ENCODE results near the gene ENG.
A peak's percentile ranks its signal among the peaks of the same experiment; 100 is the strongest.

ENG gene

DNA sequence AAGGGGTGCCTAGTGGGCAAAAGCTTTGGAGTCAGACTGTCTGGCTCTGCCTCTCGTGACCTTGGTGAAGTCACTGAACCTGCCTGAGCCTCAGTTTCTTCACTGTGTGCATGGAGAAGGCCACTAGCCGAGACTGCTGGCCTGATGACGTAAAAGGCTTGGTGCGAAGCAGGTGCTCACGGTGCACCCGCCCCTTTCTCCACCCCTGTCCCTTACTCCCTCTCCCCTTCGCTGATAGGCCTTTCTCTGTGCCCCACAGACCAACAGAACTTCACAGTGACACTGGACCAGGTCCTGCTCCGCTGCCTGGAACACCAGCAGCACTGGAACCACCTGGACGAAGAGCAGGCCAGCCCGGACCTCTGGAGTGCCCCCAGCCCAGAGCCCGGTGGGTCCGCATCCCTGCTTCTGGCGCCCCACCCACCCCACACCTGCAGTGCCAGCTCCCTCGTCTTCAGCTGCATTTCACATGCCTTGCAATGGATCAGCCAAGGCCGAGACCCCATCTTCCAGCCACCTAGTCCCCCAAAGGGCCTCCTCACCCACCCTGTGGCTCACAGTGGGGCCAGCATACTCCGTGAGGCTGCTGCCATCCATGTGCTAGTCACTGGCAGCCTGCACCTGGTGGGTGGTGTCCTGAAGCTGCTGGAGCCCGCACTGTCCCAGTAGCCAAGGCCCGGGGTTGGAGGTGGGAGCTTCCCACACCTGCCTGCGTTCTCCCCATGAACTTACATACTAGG, 41.4 kb downstream of the ENG start:
- DNase-seq: no peak

DNA sequence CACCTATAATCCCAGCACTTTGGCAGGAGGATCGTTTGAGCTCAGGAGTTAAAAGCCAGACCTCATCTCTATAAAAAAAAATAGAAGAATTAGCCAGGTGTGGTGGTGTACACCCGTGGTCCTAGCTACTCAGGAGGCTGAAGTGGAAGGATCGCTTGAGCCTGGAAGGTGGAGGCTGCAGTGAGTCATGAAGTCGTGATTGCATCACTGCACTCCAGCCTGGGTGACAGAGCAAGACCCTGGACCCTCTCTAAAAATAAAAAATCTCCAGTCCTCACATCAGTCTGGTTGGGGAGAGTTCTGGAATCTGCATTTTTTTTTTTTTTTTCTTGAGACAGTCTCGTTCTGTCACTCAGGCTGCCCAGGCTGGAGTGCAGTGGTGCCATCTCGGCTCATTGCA, 42.4 kb downstream of the ENG start:
- no peak for DNase-seq

DNA sequence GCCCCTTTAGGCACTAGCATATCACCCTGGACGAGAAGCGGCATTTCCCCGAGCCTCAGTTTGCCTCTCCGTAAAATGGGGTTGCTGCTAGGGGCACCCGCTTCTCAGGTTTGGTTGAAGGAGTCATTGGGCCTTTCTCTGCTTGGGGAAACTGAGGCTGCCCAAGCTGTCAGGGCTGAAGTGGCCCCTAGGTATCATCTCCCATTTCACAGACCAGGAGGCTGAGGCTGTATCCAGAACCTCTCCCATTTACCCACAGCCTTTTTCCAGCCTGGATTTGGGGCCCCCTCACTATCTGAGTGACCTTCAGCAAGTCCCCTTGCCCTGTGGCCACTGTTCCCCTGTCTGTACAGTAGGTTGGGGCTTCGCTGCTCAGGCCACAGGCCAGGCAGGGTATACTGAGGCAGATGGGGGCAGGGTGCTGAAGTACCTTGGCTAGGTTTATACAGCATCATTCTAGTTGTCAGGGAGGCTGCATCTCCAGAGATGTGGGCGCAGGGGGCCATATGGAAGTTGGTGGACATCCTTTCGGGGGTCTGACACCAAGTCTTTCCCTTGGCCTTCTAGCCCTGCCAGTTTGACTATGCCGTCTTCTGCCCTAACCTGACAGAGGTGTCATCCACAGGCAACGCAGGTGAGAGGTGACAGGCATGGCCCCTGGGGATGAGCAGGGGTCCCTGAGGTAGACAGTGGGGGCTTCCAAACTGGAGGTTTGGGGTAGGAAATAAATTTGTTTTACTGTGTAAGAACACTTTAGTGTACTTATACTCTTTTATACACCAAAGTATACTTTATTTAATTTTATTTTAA, 43.9 kb downstream of the ENG start:
- no peak for DNase-seq

DNA sequence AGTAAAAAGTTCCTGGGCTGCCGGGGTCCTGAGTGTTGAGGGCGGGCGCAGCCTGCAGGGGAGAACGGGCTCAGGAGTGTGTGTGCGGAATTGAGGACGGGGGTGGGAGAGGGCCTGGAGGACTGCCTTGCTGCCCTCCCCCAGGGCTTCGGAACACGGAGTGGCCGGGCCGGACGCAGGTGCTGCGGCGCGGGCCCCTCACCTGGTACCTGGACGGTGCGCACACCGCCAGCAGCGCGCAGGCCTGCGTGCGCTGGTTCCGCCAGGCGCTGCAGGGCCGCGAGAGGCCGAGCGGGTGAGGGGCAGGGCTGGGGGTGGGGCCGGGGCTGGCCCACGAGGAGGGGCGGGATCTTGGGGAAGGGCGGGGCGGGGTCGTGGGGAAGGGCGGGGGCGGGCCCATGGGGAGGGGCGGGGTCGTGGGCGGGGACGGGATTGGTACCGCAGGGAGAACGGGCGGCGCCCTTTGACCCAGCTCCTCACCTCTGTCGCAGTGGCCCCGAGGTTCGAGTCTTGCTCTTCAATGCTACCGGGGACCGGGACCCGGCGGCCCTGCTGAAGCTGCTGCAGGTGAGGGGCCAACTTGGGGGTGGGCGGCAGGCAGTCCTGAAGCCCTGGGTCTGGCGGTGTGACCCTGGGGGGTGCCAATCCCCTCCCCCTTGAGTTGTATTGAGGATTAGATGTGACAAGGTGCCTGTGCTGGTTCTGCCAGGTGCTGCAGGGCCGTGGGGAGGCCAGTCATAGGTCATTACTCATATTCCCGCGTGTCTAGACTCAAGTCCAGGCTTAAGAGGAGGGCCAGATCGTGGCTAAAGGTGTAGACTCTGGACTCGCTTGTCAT, 44.7 kb downstream of the ENG start:
- DNase-seq: no peak

DNA sequence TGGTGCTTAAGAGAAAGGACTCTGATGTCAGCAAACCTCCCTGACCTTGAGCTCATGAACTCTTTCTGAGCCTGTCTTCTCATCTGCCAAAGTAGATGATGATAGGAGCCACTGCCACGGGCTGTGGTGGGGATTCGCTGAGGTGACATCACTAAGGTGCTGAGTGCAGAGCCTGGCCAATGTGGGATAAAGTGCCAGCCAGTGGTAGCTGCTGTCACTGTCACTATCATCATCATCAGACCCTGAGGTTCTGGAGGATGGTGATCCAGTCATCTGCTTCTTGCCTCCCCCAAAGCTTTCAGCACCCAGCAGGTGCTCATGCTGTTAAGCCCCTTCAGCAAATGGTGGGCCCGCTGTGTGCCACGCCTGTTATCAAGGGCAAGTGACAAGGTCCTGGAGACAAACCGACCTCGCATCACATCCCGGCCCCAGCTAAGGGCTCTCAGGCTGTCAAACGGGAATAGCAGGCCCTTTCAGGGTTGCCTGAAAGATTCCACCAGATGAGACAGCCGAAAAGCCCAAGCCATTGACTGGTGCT, 45.4 kb downstream of the ENG start:
- DNase-seq: no peak

DNA sequence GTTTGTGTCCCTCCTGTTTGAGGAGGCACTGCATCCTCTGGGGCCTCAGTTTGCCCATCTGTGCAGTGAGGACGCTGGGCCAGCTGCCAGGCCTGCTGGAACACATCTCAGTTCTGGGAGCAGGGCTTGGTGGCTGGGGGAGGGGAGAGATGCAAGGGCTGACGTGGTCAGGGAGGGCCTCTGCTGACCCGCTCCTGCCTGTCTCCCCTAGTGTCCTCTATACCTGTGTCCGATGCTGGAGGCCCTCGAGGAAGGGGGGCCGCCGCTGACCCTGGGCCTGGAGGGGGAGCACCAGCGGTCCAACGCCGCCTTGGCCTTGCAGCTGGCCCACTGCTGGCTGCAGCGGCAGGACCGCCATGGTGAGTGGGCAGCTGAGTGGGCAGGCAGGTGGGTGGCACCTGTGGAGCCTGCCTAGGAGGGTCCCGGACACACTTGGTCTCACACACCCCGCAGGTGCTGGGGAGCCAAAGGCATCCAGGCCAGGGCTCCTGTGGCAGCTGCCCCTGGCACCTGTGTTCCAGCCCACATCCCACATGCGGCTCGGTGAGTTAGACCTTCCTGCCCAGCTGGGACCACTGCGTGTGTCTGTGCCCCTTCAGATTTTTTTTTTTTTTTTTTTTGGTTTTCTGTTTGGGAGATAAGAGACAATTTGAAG, 46.0 kb downstream of the ENG start:
- no peak for DNase-seq

DNA sequence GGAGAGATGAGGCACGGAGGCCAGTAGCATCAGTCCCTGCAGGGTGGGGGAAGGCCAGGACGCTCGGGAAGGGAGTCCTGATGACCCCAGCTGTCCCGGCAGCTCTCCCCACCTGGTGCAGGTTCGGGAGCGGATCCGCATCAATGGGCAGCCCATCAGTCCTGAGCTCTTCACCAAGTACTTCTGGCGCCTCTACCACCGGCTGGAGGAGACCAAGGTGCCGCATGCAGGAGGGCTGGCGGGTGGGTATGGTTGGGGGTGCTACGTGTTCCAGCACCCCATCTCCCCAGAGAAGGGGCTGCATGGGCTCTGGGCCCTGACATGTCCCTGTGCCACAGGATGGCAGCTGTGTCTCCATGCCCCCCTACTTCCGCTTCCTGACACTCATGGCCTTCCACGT, 47.6 kb downstream of the ENG start:
- DNase-seq: no peak

DNA sequence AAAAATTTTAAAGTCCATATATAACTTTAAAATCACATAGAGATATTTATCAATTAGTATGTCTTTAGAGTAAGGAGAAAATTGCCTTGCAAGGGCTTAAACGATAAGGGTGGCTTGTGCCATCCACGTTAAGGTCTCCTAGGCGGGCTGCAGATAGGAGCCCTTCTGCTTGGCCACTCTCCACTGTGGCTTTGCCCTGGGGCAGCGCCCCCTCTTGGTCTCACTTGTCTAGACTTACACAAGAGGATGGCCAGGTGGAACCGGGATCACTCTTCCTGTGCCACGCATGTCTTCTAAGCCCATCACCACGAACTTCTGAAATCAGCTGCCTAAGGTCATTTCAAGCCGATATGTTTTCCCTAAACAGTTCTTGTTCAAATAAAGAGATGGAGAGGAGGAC, 48.8 kb downstream of the ENG start:
- DNase-seq: peak; percentile 78

DNA sequence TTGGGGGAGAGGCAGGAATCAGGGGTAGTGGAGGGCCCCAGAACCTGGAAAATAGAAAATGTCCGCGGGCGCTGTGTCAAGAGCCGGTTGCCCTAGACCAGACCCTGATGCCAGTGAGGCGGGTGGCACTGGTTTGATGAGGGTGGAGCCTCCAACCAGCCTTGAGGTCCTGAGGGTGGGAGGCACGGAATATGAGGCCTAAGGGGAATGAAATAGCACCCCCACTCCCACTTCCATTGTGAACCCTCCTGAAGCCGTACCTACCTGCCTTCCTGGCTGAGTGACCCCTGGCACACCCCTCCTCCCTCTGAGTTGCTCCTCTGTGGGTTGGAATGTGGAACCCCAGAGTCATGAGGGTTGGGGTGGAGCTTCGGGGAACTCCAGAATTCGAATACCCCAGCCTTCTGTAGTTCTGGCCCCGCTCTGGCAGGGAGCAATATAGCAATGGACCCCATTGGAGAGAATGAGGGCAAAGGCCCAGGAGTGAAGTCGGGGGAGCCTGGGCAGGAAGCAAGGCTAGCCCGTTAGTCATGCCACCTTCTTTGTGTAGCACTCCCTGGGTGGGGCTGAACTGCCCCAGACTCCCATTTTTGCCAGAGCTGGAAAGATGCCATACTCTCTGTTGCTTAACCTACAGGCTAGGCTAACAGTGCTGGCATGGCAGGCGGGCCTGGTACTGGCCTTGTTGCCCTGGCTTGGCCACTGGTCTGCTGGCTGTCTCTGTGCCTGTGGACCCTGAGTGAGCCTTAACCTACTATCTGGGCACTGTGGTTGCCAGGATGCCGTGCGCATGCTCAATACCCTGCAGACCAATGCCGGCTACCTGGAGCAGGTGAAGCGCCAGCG, 50.7 kb downstream of the ENG start:
- DNase-seq: peak; percentile 72

DNA sequence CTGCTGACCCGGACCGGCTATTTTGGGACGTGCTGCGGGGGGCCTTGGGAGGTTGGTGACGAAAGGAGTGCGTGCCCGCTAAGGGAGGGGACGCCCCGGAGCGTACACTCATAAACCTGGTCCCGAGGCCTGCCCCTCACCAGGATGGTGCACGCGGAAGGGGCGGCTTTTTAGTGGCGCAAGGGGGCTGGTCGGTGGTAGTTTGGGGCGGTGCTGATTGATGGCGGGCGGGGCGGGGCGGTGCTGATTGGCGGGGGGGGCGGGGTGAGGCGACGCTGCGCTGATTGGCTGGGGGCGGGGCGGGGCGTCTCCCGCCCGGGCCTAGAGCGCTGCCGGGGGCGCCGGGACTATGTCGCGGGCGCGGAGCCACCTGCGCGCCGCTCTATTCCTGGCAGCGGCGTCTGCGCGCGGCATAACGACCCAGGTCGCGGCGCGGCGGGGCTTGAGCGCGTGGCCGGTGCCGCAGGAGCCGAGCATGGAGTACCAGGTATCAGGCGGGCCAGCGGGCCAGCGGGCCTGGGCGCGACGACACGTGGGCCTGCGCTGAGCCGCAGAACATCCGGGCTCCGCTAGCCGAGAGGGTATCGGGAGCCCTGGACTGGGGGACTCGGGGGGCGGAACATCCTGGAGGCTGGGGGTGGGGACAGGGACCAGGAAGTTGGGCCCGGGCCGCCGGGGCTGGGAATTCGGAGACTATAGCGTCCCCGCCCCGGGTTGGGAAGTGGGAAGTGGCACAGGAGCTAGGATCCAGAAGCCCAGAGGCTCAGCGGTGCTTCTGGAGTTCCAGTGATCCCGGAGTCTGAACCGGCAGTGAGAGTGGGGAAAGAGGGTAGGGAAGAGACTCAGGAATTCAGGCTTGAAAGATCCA, 51.6 kb downstream of the ENG start, which contains the start of gene FPGS:
FPGS (plus strand) TSS at position 307 of the 868 bp plus-strand sequence; CDS start at position 350, 43 bp downstream.
- DNase-seq: peak; percentile 93

DNA sequence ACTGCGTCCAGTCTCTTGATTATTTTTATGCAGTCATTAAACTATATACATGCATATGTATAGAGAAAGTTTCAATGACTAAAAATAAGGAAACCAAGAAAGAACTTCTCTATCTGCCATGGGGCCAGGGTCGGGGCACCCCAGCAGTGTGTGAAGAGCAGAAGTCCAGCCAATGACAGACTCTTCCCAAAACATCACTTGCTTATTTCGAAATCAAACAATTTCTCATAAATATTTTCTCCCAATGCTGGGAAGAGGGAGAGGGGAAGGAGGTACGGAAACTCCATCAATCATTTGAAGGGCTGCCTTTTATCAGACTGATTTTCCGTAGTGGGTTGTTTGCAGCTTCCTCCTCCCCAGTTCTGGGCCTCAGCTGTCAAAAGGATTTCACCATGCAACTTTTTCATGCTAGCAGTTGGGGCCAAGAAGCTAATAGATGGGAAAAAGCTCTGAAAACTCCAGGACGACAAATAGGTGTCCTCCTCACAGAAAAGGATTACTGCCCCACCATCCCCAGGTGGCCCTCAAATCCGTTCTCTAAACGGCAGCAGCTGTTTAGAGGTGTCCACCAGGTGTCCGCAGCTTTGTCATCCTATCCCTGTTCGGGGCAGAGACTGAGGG, 52.4 kb downstream of the ENG start:
- DNase-seq: no peak

DNA sequence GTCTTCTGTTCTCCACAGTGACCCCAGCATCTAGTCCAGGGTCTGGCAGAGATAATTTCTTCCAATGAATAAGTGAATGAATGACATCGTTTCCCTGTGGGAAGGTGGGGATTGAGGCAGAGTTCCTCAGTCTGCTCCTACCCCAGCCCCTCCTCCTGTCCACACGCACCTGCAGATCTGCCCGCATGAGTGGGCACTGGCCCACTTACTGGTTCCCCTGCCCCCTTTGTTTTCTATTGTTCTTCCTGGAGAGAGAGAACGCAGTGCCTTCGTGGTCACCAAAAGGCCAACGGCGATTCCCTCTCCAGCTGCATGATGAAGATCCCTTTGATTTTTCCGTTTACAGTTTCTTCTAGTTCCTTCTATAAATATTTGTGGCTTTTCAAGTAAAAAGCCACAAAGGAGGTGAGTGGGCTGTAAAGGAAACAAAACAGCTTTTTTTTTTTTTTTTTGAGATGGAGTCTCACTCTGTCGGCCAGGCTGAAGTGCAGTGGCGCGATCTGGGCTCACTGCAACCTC, 57.5 kb downstream of the ENG start:
- no peak for DNase-seq

DNA sequence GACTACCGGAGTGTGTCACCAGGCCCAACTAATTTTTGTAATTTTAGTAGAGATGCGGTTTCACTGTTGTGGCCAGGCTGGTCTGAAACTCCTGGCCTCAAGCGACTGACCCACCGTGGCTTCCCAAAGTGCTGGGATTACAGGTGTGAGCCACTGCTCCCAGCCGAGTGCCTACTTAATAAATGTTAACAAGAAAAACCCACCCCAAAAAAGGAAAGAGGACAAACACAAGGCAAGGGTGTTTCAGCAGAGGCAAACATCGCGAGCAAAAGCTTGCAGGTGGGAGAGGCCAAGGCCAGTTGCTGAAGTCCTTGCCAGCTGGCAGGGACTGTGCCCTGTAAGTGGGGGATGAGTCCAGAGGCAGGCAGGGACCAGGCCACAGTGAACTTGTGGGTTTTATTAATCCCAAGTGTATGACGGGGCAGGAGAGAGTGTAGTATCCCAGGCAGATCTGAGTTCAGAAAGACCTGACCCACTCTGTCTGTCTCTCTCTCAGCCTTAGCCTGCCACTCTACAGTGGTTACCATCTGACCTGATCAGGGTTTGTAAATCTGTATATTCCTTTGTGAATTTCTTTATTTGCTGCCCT, 58.1 kb downstream of the ENG start:
- no peak for DNase-seq

DNA sequence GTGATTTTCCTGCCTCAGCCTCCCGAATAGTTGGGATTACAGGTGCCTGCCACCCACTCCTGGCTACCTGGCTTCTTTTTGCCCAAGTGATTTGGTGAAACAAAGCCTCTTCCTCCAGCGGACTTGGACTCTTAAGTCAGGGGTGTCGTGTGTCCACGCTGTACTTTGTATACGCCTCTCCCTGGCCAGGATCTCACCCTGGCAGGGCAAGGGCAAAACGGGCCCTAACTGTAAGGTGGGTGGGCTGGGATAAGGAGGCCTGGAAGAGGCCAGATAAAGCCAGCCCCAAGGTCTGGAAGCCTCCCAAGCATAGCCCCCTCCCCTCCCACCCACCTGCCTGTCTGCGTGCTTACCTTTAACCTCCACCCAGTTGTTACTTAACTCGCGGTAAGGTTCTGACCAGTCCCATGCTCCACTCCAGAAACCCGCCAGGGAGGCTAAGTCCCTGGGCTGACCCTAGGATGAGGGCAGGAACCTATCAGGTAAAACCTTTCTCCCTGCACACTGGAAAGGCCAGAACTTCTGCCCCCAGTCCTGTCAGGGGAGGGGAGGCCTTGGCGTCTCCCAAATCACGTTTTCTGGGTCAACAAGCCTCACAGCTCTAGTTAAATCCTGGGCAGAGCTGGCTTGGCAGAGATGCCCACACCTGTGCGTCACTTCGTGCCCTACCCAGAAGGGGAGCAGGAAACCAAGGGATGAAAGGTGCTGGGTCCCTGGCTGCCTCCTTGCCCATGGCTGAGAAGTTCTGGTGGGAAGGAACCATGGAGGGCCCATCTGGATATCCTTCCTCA, 60.3 kb downstream of the ENG start:
- DNase-seq: no peak

DNA sequence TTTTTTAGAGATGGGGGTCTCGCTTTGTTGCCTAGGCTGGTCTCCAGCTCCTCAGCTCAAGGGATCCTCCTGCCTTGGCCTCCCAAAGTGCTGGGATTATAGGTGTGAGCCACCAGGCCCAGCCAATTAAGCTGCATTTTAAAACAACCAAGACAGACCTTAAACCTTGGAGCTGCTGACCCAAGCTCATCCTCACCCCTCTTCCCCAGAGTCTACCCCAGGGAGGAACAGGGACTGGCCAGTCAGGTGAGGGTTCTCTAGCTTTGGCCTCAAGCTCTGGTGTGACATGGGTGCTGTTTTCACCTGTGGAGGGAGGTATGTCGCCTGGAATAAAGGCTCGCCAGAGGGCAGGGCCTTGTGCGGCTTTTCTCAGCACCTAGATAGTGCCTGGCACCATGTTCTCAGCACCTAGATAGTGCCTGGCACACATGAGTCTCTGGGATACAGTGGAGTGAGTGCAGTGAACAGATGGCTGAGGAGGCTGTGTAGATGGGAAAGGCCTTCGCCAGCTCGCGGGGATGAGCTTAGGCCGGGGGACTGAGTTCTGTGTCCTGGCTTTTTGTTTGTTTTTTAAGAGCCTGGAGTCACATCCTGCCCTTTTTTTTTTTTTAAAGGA, 61.3 kb downstream of the ENG start:
- DNase-seq: no peak

DNA sequence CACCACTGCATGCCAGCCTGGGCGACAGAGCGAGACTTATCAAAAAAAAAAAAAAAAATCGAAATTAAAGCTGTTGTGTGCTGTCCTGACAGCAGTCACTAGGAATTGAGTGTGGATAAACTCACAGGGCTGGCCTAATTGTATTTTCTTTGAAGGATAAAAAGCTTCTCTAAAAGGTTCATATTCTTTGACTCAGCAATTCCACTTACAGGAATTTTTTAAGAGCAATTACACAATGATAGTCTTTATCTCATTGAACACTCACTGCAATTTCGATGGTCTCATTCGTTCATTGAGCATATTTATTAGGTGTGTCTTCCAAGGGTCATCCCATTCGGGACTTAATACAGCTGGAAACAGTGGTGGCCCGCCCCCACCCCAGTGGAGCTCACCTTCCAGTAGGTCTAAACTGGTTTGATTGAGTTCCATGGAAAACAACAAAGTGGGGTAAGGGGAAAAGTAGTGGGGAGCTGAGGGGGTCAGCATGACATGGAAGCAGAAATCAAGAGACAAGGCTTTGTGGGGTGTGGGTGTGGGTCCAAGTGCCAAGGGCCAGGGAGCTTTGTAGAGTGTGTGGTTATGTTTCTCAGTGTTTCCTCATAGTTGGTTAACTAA, 61.9 kb downstream of the ENG start:
- no peak for DNase-seq

DNA sequence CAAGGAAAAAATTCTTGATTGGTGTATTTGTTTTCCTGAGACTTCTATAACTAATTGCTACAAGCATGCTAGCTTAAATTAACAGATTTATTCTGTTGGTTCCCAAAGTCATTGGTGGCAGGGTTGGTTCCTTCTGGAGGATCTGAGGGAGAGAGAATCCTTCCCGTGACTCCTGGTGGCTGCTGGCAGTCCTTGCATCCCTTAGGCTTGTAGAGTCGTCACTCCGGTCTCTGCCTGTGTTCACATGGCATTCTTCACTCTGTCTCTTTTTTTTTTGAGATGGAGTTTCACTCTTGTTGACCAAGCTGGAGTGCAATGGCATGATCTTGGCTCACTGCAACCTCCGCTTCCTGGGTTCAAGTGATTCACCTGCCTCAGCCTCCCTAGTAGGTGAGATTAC, 63.4 kb downstream of the ENG start:
- DNase-seq: no peak

Data from activated effector memory CD4-positive, alpha-beta T cell treated with anti-CD3 and anti-CD28 coated beads, Interleukin-2, amount 50 U/mL, for 16 hours (primary cell).